ENCODE results near the gene DNAAF8. TPM values are rescaled to one million over a fixed set of nuclear protein-coding genes. Genes with fewer than 3 reads are reported as not detected.

The DNAAF8 gene
- total and polyA plus RNA-seq, 7 donors: 0.42 to 2.1 (median 1.2) TPM; not detected in 1

DNA sequence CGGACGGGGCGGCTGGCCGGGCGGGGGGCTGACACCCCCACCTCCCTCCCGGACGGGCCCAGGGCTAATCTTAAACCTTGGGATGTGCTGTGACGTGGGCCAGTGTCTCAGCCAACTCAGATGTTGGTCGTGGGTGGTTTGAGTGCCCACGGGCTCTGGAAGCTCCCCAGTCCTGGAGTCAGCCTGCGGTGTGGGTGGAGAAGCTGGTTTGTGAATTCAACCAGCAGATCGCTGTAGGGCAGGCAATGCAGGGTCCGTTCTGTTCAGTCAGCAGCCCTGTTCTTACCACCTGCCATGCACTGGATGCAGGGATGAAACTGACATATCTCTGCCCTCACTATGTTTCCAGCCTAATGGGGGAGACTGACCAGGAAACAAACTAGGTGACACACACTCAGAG lies 40.7 kb downstream of the DNAAF8 start:
- intact Hi-C loops (cut with DNase I): no loop called here
- Histone ChIP-seq H3K4me1 (no peaks in the 10 kb centered on the region), H3K27ac (no peak overlapping the region), H3K9me3 (no peaks in the 10 kb centered on the region), H3K36me3 (ENCODE audit: insufficient read depth in 1 of 2, low read depth in 1 of 2) (no peaks in the 10 kb centered on the region), H3K4me3 (no peak overlapping the region), H3K27me3 (ENCODE audit: insufficient read depth in 3 of 3, low read length in 2 of 3) (no peaks in the 10 kb centered on the region)
- DNase-seq (no peak), ATAC-seq (no peak)
- 73 to 81% (median 79%) methylated on average over 10 to 13 of the region's 13 CpGs for WGBS, 3 donors
- TF ChIP-seq, protein P1, sequence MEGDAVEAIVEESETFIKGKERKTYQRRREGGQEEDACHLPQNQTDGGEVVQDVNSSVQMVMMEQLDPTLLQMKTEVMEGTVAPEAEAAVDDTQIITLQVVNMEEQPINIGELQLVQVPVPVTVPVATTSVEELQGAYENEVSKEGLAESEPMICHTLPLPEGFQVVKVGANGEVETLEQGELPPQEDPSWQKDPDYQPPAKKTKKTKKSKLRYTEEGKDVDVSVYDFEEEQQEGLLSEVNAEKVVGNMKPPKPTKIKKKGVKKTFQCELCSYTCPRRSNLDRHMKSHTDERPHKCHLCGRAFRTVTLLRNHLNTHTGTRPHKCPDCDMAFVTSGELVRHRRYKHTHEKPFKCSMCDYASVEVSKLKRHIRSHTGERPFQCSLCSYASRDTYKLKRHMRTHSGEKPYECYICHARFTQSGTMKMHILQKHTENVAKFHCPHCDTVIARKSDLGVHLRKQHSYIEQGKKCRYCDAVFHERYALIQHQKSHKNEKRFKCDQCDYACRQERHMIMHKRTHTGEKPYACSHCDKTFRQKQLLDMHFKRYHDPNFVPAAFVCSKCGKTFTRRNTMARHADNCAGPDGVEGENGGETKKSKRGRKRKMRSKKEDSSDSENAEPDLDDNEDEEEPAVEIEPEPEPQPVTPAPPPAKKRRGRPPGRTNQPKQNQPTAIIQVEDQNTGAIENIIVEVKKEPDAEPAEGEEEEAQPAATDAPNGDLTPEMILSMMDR (IDR thresholded peaks at IDR 0.05): no peak

DNA sequence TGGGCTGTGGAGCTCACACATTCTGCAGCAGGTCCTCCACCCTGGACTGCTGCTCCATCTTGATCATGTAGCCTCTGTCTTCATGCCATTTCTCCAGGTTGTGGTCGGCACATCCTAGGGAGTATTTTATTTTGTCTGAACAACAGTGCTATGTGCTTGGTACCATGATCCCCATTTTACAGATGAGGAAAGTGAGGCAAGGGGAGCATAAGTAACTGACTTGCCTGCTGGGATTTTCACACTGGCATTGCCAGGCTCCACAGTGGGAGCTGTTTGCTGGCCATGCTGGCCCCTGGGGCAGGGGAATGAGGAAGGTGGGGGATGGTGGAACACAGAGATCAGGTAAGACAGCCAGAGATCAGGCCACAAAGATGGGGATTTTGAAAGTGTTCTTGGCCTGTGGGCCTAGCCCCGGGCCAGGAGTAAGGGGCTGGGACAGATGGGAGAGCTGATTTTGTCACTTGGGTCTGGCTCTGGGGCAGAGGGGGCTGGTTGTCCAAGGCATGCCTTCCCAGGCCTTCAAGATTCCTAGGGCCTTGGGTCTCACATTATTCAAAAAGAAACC lies 41.9 kb downstream of the DNAAF8 start:
- intact Hi-C loops (cut with DNase I): no loop called here
- no peak for ATAC-seq

DNA sequence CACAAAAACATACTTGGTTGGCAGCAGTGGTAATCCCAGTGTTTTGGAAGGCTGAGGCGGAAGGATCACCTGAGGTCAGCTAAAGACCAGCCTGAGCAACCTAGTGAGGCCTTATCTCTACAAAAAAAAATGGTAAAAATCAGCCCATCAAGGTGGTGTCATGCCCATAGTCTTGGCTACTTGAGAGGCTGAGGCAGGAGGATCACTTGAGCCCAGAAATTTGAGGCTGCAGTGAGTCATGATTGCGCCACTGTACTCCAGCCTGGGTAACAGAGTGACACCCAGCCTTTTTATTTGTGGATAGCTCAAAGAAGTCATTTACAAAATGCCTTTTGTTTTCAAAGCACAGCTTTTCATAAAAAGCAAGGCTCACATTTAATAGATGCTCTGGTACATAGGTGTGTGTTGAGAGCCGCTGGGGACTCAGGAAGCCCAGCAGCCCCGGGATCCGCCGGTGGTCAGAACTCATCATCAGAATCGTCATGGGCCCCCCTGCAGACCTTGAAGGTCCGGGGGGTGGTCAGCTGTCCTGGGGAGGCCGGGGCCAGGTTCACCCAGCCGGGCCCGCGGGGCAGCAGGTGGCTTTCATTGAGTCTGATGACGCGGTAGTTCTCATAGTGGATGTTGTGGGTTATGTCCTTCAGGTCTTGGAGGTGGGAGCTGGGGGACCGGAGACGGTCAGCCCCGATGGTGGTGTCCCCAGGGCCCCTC lies 43.2 kb downstream of the DNAAF8 start:
- H3K27ac ChIP-seq: no peak overlapping the region
- TF ChIP-seq, protein P1 (IDR thresholded peaks at IDR 0.05): no peak
- intact Hi-C loops (cut with DNase I): no loop called here
- WGBS, 3 donors: 81 to 85% (median 84%) methylated on average over 14 to 17 of the region's 17 CpGs
- no peaks in the 10 kb centered on the region for H3K9me3 ChIP-seq
- no peaks in the 10 kb centered on the region for H3K27me3 ChIP-seq (ENCODE audit: insufficient read depth in 3 of 3, low read length in 2 of 3)
- no peak overlapping the region for H3K4me3 ChIP-seq
- H3K36me3 ChIP-seq (ENCODE audit: insufficient read depth in 1 of 2, low read depth in 1 of 2): no peaks in the 10 kb centered on the region
- ATAC-seq (no peak), DNase-seq (no peak)
- H3K4me1 ChIP-seq: no peaks in the 10 kb centered on the region

More for the DNA sequence above, 41.9 kb downstream of the DNAAF8 start:
- Histone ChIP-seq H3K36me3 (ENCODE audit: insufficient read depth in 1 of 2, low read depth in 1 of 2) (no peaks in the 10 kb centered on the region), H3K9me3 (no peaks in the 10 kb centered on the region), H3K4me1 (no peaks in the 10 kb centered on the region), H3K27me3 (ENCODE audit: insufficient read depth in 3 of 3, low read length in 2 of 3) (no peaks in the 10 kb centered on the region), H3K27ac (no peak overlapping the region), H3K4me3 (no peak overlapping the region)
- TF ChIP-seq, protein P1 (IDR thresholded peaks at IDR 0.05): no peak
- WGBS, 3 donors: 87 to 92% (median 92%) methylated on average over 2 of the region's 2 CpGs
- DNase-seq: no peak

DNA sequence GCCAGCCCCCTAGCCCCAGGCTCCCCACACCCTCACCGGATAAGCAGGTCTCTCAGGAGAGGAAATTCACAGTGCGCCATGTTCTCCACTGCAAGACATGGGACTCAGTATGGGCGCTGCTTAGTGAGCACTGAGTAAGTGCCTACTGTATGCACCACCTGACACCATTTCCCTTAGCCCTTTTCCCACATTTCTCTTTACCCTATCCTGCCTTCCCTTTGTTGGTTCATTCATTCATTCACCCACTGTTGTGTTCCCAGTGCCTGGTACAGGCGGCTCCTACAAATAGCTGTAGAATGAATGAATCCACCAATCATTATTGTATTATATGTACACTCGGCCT lies 43.7 kb downstream of the DNAAF8 start:
- no peaks in the 10 kb centered on the region for H3K9me3 ChIP-seq
- no peak overlapping the region for H3K27ac ChIP-seq
- no peaks in the 10 kb centered on the region for H3K36me3 ChIP-seq (ENCODE audit: insufficient read depth in 1 of 2, low read depth in 1 of 2)
- no peak overlapping the region for H3K4me3 ChIP-seq
- TF ChIP-seq, protein P1 (IDR thresholded peaks at IDR 0.05): no peak
- DNase-seq (no peak), ATAC-seq (no peak)
- no peaks in the 10 kb centered on the region for H3K4me1 ChIP-seq
- 90 to 95% (median 92%) methylated on average over 5 of the region's 5 CpGs for WGBS, 3 donors
- no peaks in the 10 kb centered on the region for H3K27me3 ChIP-seq (ENCODE audit: insufficient read depth in 3 of 3, low read length in 2 of 3)
- intact Hi-C loops (cut with DNase I): no loop called here

All from psoas muscle (tissue), 8 donors.